HFF-Myc (cell line): ENCODE data around the gene ITGAE.
"Not testable (repeated sequence)": the region's sequence is repeated elsewhere in the genome, so short reads cannot be mapped to it uniquely, and the experiment has no call there.

Source experiments
- DNase-seq: peaks from one replicate; pipeline ENCODE4 v3.0.0-alpha.2; 2011; ENCODE audit warnings: low read depth; ENCODE audit errors: extremely low read depth
- H3K4me3 ChIP-seq: replicated peaks from 2 replicates; pipeline ENCODE4 v1.5.1; 2011; ENCODE audit warnings: low read depth, mild to moderate bottlenecking, control low read depth, low read length
- TF ChIP-seq, protein P1 (sequence below): IDR thresholded peaks from 2 replicates; pipeline ENCODE4 v1.5.1; 2012; ENCODE audit warnings: mild to moderate bottlenecking, low read depth, low read length, control low read depth; ENCODE audit errors: missing control alignments

ITGAE gene

GRCh38 chr17:3794557-3795389 lies 6.2 kb downstream of the ITGAE start:
- H3K4me3 ChIP-seq, result no peak overlapping the region
- DNase-seq, result no peak
- TF ChIP-seq, protein P1, sequence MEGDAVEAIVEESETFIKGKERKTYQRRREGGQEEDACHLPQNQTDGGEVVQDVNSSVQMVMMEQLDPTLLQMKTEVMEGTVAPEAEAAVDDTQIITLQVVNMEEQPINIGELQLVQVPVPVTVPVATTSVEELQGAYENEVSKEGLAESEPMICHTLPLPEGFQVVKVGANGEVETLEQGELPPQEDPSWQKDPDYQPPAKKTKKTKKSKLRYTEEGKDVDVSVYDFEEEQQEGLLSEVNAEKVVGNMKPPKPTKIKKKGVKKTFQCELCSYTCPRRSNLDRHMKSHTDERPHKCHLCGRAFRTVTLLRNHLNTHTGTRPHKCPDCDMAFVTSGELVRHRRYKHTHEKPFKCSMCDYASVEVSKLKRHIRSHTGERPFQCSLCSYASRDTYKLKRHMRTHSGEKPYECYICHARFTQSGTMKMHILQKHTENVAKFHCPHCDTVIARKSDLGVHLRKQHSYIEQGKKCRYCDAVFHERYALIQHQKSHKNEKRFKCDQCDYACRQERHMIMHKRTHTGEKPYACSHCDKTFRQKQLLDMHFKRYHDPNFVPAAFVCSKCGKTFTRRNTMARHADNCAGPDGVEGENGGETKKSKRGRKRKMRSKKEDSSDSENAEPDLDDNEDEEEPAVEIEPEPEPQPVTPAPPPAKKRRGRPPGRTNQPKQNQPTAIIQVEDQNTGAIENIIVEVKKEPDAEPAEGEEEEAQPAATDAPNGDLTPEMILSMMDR, result no peak

- H3K4me3 ChIP-seq, DNase-seq: not testable (repeated sequence)
Observed at GRCh38 chr17:3794152-3794551, 6.8 kb downstream of the ITGAE start.

DNA sequence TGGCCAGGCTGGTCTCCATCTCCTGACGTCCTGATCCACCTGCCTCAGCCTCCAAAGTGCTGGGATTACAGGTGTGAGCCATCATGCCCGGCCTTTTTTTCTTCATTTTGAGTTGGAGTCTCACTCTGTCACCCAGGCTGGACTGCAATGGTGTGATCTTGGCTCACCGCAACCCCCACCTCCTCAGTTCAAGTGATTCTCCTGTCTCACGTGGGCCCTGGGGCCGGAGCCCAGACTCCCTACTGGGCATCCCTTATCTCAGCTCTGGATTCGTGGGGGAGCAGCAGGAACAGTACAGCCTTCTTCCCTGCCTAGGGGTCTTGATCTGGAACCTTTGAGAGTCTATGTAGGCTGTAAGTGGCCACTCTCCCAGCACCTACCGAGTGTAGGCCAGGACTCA lies 7.7 kb downstream of the ITGAE start:
- H3K4me3 ChIP-seq, result not testable (repeated sequence)

DNA sequence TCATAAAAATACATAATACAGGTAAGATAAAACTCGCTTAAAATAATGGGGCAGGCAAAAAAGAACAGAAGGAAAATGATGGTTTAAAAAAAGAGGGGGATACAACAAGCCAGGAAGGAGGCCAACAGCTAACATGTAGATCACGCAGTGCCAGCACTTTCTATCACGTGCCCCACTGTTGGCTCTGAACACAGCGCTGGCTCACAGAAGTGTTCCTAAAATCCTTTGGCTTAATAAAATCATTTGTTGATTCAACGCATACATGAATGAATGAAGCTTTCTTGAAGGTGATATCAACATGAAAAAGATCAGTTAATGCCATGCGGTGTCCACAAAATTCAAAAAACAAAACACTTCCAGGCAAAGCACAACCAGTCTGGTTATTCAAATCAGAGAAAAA lies 8.5 kb downstream of the ITGAE start:
- TF ChIP-seq, protein P1, result no peak
- no peak overlapping the region for H3K4me3 ChIP-seq
- DNase-seq, result no peak

More for the DNA sequence above, 7.7 kb downstream of the ITGAE start:
- not testable (repeated sequence) for DNase-seq

DNA sequence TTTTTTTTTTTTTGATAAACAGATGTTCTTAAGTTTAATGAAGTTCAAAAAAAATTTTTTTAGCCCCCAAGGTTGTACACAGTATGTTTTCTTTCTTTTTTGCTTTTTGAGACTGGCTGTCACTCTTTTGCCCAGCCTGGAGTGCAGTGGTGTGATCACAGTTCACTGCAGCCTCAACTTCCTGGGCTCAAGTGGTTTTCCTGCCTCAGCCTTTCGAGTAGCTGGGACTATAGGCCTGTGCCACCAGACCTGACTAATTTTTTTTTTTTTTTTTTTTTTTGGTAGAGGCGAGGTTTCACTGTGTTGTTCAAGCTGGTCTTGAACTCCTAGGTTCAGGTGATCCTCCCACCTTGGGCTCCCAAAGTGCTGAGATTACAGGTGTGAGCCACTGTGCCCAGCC lies 12.8 kb downstream of the ITGAE start:
- DNase-seq, result no peak
- no peak overlapping the region for H3K4me3 ChIP-seq
- TF ChIP-seq, protein P1, result no peak

DNA sequence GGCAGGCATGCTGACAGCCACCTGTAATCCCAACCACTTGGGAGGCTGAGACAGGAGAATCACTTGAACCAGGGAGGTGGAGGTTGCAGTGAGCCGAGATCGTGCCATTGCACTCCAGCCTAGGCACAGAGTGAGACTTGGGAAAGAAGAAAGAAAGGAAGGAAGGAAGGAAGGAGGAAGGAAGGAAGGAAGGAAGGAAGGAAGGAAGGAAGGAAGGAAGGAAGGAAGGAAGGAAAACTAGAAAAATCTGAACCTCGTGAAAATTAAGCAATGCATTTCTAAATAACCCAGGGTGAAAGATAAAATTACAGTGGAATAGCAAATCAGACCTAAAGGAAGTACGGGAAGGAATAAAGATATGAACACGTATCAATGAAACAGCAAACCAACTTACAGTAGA lies 15.7 kb downstream of the ITGAE start:
- H3K4me3 ChIP-seq, result not testable (repeated sequence)

DNA sequence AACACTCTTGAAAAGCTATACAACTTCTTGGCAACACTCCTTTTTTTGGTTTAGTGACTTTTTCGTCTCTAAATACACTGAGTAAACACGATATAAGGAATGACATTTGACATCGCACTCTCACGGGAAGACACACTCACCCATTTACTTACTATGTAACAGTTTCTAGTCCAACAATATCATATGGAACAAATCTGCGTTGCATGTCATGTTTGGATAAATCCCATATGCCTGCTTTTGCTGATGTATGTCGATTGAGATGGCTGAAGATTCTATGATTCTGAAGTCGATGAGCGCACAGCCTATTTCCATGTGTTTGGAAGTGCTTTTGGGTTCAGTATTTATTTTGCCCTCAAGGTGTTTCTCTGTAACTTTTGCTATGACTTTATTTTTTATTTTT lies 18.2 kb downstream of the ITGAE start:
- H3K4me3 ChIP-seq, result no peak overlapping the region
- DNase-seq, result no peak
- TF ChIP-seq, protein P1, result no peak

More for the DNA sequence above, 15.7 kb downstream of the ITGAE start:
- not testable (repeated sequence) for DNase-seq

GRCh38 chr17:3780986-3781385 lies 20.0 kb downstream of the ITGAE start:
- TF ChIP-seq, protein P1, result no peak
- DNase-seq, result no peak

More at GRCh38 chr17:3780986-3781385, 20.0 kb downstream of the ITGAE start:
- H3K4me3 ChIP-seq, result no peak overlapping the region
